Measurements from ENCODE around the gene MSH5. TPM values are rescaled to one million over a fixed set of nuclear protein-coding genes. Genes with fewer than 3 reads are reported as not detected.

The MSH5 gene
- total RNA-seq, 1 experiment from 2014 or later, result 90.4 TPM

GRCh38 chr6:31720196-31720770, 19.5 kb upstream of the MSH5 start:
- TF ChIP-seq JUND (IDR thresholded peaks at IDR 0.05), result no peak
- TF ChIP-seq FOSL1 (IDR thresholded peaks at IDR 0.05; ENCODE audit: low read depth), result no peak
- no peak for TF ChIP-seq ZNF274 (IDR thresholded peaks at IDR 0.05; ENCODE audit: low read depth, low read length)
- no peak for TF ChIP-seq CEBPB (IDR thresholded peaks at IDR 0.05; ENCODE audit: low read depth)
- TF ChIP-seq ZBTB33 (IDR thresholded peaks at IDR 0.05; ENCODE audit: extremely low read depth, insufficient replicate concordance, low read length), result no peak
- TF ChIP-seq TCF7L2 (IDR thresholded peaks at IDR 0.05; ENCODE audit: borderline replicate concordance, extremely low read depth, insufficient read depth, insufficient read length), result no peak
- no peak for TF ChIP-seq SRF (IDR thresholded peaks at IDR 0.05; ENCODE audit: low read depth)
- no peak for TF ChIP-seq YY1 (IDR thresholded peaks at IDR 0.05; ENCODE audit: extremely low read depth, insufficient replicate concordance, low read depth, low read length)
- TF ChIP-seq SP1 (IDR thresholded peaks at IDR 0.05; ENCODE audit: low read depth), result no peak
- no peak for TF ChIP-seq EZH2 (IDR thresholded peaks at IDR 0.05)
- TF ChIP-seq RAD21 (IDR thresholded peaks at IDR 0.05; ENCODE audit: low read depth), result no peak
- no peak for TF ChIP-seq EZH2phosphoT487 (IDR thresholded peaks at IDR 0.05; ENCODE audit: borderline replicate concordance)
- TF ChIP-seq ZFX (IDR thresholded peaks at IDR 0.05), result no peak
- no peak for TF ChIP-seq POLR2AphosphoS5 (IDR thresholded peaks at IDR 0.05; ENCODE audit: low read depth, low read length)
- Histone ChIP-seq H3K4me2 (ENCODE audit: low read length) (peak overlapping the region; percentile 45; the same call in 1 of the 2 replicates), H3K79me2 (ENCODE audit: insufficient read depth, low read length) (no peaks in the 10 kb centered on the region), H3K9me3 (ENCODE audit: control insufficient read depth in 1 of 2, insufficient read depth in 1 of 2, low read depth in 1 of 2, low read length in 2 of 2) (no peaks in the 10 kb centered on the region), H3K4me1 (ENCODE audit: control insufficient read depth in 1 of 2, insufficient read depth in 2 of 2, low read length in 2 of 2) (peaks cover 28 to 43% of the 10 kb centered on the region in 2 experiments), H3K9me2 (ENCODE audit: insufficient read depth) (no peaks in the 10 kb centered on the region), H3K36me3 (ENCODE audit: control insufficient read depth in 1 of 2, insufficient read depth in 2 of 2, low read length in 2 of 2) (no peaks in the 10 kb centered on the region), H3K9ac (ENCODE audit: low read length) (no peak overlapping the region), H2AFZ (ENCODE audit: low read depth, low read length, poor library complexity, severe bottlenecking) (no peak overlapping the region), H3K27ac (ENCODE audit: low read depth, low read length) (no peak overlapping the region), H3K4me3 (replicated peaks in 1 of 2; ENCODE audit: low read depth in 1 of 2, low read length in 2 of 2) (no peak overlapping the region), H4K20me1 (ENCODE audit: insufficient read depth) (no peaks in the 10 kb centered on the region), H3K27me3 (ENCODE audit: insufficient read depth, low read length) (no peaks in the 10 kb centered on the region)
- RAD21 ChIA-PET (ENCODE audit: low non-redundant PET in 1 of 2, low total read pairs in 2 of 2, uncharacterized antibody in 2 of 2, unreplicated experiment in 2 of 2), result interaction anchor here in 1 of 2 experiments (0.5 kb wide), 1 partner anchor 110 kb away, joined by 8 read pairs; no protein-coding TSS in a partner anchor
- POLR2A ChIA-PET, result no interaction called here
- ATAC-seq (no peak), DNase-seq (ENCODE audit: low read depth, low spot score) (no peak)
- CTCF ChIA-PET, result no interaction called here
- intact Hi-C loops (cut with micrococcal nuclease), result no loop called here
- no TSS peak for BruUV-seq (replicated peaks)

Data from HCT116 (cell line).